DOHH2 (cell line): ENCODE results near the gene SEPTIN11.

ENCODE experiments used
- H3F3A ChIP-seq: fragments of 200-600 bp; sonication (generic), shearing (Covaris generic); 2 replicates; pipeline ENCODE4 v1.6.0; 2016; ENCODE audit warnings: antibody characterized with exemption, mild to moderate bottlenecking; ENCODE audit not compliant: control insufficient read depth, insufficient read depth
- H3K27ac ChIP-seq: fragments of 200-600 bp; sonication (generic); 2 replicates; pipeline ENCODE4 v1.5.1; 2014; ENCODE audit warnings: low read depth, mild to moderate bottlenecking, low read length, moderate library complexity
- H3K27me3 ChIP-seq: fragments of 200-600 bp; sonication (generic); 2 replicates; pipeline ENCODE4 v1.6.1; 2014; ENCODE audit warnings: mild to moderate bottlenecking, low read length, mixed read lengths; ENCODE audit not compliant: control insufficient read depth
- H3K36me3 ChIP-seq: fragments of 200-600 bp; sonication (generic); 2 replicates; pipeline ENCODE4 v1.6.1; 2014; ENCODE audit warnings: mild to moderate bottlenecking, low read length, moderate library complexity, mixed read lengths; ENCODE audit not compliant: control insufficient read depth
- H3K4me1 ChIP-seq: fragments of 200-600 bp; sonication (generic); 2 replicates; pipeline ENCODE4 v1.6.1; 2014; ENCODE audit warnings: mild to moderate bottlenecking, low read length, mixed read lengths; ENCODE audit not compliant: control insufficient read depth
- H3K4me2 ChIP-seq: fragments of 200-600 bp; sonication (generic); 2 replicates; pipeline ENCODE4 v1.6.0; 2014; ENCODE audit warnings: mild to moderate bottlenecking, low read length, moderate library complexity
- H3K4me3 ChIP-seq: fragments of 200-600 bp; sonication (generic); 2 replicates; pipeline ENCODE4 v1.5.1; 2014; ENCODE audit warnings: mild to moderate bottlenecking, low read length, mixed read lengths
- H3K79me2 ChIP-seq: fragments of 200-600 bp; sonication (generic); 2 replicates; pipeline ENCODE4 v1.6.1; 2014; ENCODE audit warnings: mild to moderate bottlenecking, low read length, mixed read lengths; ENCODE audit not compliant: control insufficient read depth
- H3K9me2 ChIP-seq: fragments of 200-600 bp; sonication (generic); replicated peaks from 2 replicates; pipeline ENCODE4 v1.6.1; 2014; ENCODE audit warnings: mild to moderate bottlenecking, low read length, mixed read lengths; ENCODE audit not compliant: control insufficient read depth
- H3K9me3 ChIP-seq: fragments of 200-600 bp; sonication (generic); 2 replicates; pipeline ENCODE4 v1.6.1; 2014; ENCODE audit warnings: antibody characterized with exemption, low read length, mixed read lengths; ENCODE audit not compliant: control insufficient read depth, insufficient read depth
- H4K20me1 ChIP-seq: fragments of 200-600 bp; sonication (generic); 2 replicates; pipeline ENCODE4 v1.6.0; 2014; ENCODE audit warnings: low read depth, mild to moderate bottlenecking, antibody characterized with exemption, low read length, moderate library complexity; ENCODE audit not compliant: control insufficient read depth, insufficient read depth
- EZH2phosphoT487 ChIP-seq: fragments of 200-600 bp; sonication (generic); IDR thresholded peaks from 2 replicates; pipeline ENCODE4 v1.6.1; 2017; ENCODE audit warnings: borderline replicate concordance, mild to moderate bottlenecking, antibody characterized with exemption, low read length, moderate library complexity, mixed read lengths
- TF ChIP-seq, protein P1 (sequence below): fragments of 200-600 bp; sonication (generic); IDR thresholded peaks from one replicate; pipeline ENCODE4 v1.5.1; 2014; ENCODE audit warnings: antibody characterized with exemption, mild to moderate bottlenecking, low read depth, low read length; ENCODE audit not compliant: poor library complexity, severe bottlenecking

SEPTIN11 gene

DNA sequence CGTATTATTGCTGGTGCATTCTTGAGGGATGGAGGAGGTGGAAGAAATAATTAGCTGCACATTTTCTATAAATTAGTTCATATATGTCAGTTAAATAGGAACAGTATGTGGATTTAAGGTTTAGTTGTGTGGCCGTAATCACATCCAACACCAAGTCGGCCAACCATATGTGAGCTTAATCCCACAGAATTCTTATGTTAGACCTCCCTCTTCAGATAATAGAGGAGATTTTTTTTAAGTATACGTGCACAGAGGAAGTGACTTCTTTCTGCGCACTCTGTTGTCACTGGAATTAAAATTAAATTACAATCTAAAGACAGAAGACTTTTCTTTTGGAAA, 2.1 kb downstream of the SEPTIN11 start:
- Histone ChIP-seq H3K36me3 (no peaks in the 10 kb centered on the region), H3K4me3 (peak overlapping the region; percentile 97), H4K20me1 (peaks cover 6% of the 10 kb centered on the region; the same call in 1 of the 2 replicates), H3K27me3 (no peaks in the 10 kb centered on the region), H3K4me1 (peaks cover 16% of the 10 kb centered on the region), H3K9me2 (no peaks in the 10 kb centered on the region), H3K9me3 (no peaks in the 10 kb centered on the region), H3K79me2 (peaks cover 66% of the 10 kb centered on the region), H3F3A (no peaks in the 10 kb centered on the region), H3K4me2 (peak overlapping the region; percentile 78), H3K27ac (no peak overlapping the region)
- TF ChIP-seq, protein P1, sequence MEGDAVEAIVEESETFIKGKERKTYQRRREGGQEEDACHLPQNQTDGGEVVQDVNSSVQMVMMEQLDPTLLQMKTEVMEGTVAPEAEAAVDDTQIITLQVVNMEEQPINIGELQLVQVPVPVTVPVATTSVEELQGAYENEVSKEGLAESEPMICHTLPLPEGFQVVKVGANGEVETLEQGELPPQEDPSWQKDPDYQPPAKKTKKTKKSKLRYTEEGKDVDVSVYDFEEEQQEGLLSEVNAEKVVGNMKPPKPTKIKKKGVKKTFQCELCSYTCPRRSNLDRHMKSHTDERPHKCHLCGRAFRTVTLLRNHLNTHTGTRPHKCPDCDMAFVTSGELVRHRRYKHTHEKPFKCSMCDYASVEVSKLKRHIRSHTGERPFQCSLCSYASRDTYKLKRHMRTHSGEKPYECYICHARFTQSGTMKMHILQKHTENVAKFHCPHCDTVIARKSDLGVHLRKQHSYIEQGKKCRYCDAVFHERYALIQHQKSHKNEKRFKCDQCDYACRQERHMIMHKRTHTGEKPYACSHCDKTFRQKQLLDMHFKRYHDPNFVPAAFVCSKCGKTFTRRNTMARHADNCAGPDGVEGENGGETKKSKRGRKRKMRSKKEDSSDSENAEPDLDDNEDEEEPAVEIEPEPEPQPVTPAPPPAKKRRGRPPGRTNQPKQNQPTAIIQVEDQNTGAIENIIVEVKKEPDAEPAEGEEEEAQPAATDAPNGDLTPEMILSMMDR, result no peak
- no peak for TF ChIP-seq EZH2phosphoT487

DNA sequence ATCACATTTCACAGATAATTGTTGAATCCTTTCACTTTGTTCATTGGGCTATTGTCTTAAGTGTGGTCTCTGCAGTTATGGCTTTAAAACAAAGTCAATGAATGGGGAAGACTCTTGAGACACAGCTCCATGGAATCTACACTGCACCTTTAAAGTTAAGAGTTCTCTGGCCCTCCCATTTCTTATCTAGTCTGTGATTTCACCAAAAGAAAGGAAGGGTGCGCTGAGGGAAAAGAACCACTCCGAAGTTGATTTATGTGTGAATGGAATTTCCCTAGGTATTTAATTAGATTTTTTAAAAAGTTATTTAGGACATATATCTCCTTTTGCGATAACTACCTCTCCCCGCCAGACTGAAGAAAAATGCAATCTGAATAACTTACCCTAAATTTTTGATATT, 2.5 kb downstream of the SEPTIN11 start:
- no peak for TF ChIP-seq EZH2phosphoT487
- TF ChIP-seq, protein P1, result no peak
- Histone ChIP-seq H3F3A (no peaks in the 10 kb centered on the region), H3K4me3 (no peak overlapping the region), H3K27me3 (no peaks in the 10 kb centered on the region), H4K20me1 (peaks cover 6% of the 10 kb centered on the region; the same call in 1 of the 2 replicates), H3K9me3 (no peaks in the 10 kb centered on the region), H3K36me3 (no peaks in the 10 kb centered on the region), H3K4me2 (peak overlapping the region; percentile 78), H3K4me1 (peaks cover 16% of the 10 kb centered on the region), H3K79me2 (peaks cover 71% of the 10 kb centered on the region), H3K27ac (no peak overlapping the region), H3K9me2 (no peaks in the 10 kb centered on the region)

DNA sequence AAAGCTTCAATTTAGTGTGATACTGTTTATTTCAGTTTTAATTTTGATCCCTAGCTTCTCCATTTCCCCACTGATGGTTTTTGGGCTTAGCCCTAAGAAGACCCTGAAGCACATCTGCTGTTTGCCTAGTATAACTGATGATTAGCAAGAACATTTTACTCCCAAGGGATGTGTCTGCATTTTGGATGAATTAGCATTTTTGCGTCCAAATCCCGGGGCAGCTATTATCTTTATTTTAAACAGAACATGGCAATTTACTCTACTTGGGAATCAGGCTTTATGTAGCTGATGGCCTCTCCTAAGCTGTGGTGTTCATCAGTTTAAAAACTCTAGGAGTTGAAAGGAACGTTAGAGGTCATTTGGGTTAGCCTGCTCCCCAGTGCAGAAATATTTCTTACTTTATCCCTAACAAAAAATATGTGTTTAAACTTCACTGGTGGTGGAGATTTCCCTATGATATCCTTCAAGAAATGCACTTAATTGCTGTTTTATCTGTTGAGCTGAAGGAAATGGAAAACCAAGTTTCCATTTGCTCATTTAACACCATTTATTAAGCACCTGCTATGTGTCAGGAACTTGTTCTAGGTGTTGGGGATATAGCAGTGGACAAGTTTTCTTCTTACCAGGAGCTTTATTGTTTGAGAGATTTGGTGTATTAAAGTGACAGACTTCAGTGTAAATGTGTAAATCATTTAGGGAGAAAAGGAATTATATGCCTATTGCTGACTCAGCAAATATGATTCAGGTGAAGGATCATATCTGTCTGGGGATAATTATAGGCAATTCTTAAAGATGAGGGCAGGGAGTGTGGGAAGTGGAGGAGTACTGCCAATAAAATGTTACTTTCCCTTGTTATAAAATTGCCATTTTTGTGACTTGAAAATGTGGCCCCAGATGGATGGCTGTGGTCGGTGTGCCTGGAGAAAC, 3.4 kb downstream of the SEPTIN11 start:
- Histone ChIP-seq H3K9me3 (no peaks in the 10 kb centered on the region), H3K27me3 (no peaks in the 10 kb centered on the region), H3K27ac (no peak overlapping the region), H3K79me2 (peaks cover 79% of the 10 kb centered on the region), H4K20me1 (peaks cover 6% of the 10 kb centered on the region; the same call in 1 of the 2 replicates), H3K4me1 (peaks cover 16% of the 10 kb centered on the region), H3F3A (no peaks in the 10 kb centered on the region), H3K36me3 (no peaks in the 10 kb centered on the region), H3K4me3 (no peak overlapping the region), H3K4me2 (no peak overlapping the region), H3K9me2 (no peaks in the 10 kb centered on the region)
- TF ChIP-seq, protein P1, result no peak
- no peak for TF ChIP-seq EZH2phosphoT487
